ENCODE measurements around the gene PSME3IP1.

- no peak for TF ChIP-seq EZH2 (IDR thresholded peaks at IDR 0.05; ENCODE audit: borderline replicate concordance, low read length)
- no peak for TF ChIP-seq CTCF (IDR thresholded peaks at IDR 0.05; ENCODE audit: low read length)
Measured at GRCh38 chr16:57208926-57209325, 23.1 kb upstream of the PSME3IP1 start.

All from OCI-LY1 (cell line).